Activated CD4-positive, CD25-positive, alpha-beta regulatory T cell treated with anti-CD3 and anti-CD28 coated beads, Interleukin-2, amount 50 U/mL, for 24 hours (primary cell): ENCODE measurements around the gene APEH.

Experiments
- ATAC-seq, 2 donors: fragments of 150-1000 bp; cut with Tn5 transposase; one replicate each; pipeline ENCODE4 v1.10.0; 2021; ENCODE audit warnings: mild to moderate bottlenecking in 1 of 2, moderate library complexity in 1 of 2

Gene APEH

DNA sequence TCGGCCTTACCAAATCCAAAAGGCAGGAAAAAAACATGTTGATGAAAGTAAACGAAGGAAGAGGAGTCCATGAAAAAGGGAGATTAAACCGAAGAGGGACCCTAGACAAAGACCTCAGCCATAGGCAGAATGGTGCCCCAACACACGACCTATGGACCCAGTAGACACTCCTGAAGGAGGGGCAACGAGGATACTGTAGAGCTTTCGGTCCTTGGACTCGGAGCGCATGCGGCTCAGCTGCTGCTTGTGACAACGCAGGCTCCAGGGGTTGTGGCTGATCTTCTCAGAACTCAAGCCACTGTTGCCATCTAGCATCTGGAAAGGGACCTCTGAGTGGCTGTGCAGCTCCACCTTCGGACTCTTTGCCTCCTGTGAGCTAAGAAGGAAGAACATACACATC is 58.4 kb downstream of the APEH start:
- ATAC-seq: no peak

DNA sequence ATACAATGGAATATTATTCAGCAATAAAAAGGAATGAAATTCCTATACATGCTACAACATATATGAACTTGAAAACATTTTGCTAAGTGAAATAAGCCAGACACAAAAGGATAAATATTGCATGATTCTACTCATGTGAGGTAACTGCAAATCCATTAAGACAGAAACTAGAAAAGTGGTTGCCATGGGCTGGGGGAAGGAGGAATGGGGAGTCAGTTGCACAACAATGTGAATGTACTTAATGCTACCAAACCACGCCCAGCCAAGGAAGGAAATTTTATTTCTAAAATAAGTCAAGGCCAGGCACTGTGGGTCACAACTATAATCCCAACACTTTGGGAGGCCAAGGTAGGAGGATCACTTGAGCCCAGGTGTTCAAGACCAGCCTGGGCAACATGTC is 59.4 kb downstream of the APEH start:
- ATAC-seq: no peak
